Measurements from ENCODE around the gene ST8SIA1.
A peak's percentile ranks its signal among the peaks of the same experiment; 100 is the strongest.

The ST8SIA1 gene

DNA sequence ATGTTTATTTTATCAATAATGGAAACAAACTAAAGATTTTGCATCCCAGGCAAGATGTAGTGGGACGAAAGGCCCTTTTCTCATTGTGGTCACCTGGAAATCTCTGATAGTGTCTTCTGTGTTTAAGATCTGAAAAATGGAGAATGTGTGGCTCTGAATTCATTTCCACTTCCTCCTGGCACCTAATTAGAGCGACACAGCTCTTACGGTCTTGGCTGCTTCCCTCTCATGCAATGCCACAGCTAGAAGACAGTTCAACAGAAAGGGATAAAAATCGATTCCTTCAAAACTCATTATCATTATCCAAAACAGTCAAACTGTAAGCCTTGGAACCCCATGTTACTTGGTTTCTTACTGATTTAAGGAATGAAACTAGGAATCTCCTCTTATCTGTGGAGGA is 9.3 kb downstream of the ST8SIA1 start:
- no peak for DNase-seq

DNA sequence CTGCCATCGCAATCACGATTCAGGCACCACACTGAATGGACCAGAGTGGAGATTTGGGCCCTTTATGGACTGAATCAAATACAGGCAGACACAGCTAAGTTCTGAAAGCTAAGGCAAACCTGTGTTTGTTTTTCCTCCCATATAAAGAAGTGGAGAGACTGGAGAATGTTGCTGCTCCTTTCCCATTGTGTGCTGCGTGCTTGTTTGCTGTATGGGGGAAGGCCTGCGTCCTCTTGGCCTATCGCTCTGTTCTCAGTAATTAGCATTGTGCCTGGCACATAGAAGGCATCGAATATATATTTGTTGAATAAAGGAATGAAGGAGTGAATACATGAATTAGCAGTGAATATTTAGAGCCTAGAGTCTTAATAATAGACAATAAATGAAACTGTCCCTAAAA is 12.4 kb downstream of the ST8SIA1 start:
- DNase-seq = no peak

DNA sequence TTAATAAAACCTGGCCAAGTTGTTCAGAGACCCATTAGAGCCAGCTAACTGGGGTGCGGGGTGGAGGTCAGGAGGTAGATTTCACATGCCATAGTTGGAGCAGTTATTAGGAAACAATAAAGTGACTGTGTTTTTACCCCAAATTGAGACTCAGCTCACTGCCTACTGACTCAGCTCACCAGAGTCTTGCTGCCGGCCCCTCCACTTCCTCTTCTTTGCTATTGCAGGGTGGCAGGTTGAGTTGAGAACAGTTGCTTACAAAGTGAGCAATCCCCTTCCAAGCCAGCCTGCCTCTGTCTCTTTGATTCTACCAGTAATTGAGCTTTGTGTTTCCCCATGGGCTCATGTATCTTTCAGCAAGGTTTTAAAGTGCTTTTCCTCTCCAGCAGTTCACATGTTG is 12.9 kb downstream of the ST8SIA1 start:
- no peak for DNase-seq

DNA sequence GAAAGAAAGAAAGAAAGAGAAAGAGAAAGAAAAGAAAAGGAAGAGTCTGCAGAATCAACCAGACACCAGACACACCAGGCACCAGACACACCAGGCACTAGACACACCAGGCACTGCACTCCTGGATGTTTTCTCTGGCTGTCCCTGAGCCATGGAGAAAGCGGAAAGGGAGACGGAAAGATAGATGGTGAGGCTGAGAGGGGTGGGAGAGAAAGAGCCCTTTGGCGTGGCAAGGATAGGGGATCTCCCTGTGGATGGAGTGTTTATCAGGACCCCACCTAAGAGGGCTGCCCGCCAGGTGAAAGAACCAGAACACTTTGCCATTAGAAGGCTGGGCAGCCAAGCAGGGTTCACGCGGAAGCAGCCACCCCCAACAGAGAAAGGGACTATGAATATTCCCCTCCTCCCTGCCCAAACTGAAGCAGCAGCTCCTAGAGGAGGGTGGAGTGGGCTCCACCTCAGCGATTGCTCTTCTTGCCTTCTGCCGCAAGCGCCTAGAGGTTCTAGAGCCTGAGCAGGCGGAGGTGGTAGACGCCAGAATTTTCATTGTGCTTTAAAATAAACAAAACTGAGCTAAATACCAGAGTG is 13.4 kb downstream of the ST8SIA1 start:
- no peak for DNase-seq

DNA sequence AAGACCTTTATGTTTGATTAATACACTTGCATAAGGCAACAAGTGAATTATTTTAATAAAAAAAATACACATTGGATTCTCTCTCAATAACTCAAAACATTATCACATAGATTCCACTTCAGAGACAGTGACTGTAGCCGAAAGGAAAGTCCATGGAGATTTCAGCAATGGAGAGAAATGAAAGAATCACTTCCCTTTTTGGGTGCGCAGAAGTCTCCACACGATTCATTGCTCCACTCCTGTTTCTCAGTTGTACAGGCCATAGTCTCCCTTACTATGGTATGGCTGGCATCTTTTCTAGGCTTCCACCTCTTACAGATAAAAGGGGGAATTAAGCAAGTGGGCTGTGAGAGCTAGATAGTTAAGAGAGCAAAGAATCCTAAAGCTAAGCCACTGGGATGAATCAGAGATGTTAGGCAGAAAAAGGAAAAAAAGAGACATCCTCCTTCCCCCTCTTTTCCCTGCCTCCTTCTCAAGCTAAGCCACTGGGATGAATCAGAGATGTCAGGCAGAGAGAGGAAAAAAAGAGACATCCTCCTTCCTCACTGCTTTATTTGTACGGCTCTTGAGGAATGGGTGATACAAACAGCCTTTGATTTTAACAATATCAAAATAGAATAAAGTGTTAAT is 16.3 kb downstream of the ST8SIA1 start:
- no peak for DNase-seq

DNA sequence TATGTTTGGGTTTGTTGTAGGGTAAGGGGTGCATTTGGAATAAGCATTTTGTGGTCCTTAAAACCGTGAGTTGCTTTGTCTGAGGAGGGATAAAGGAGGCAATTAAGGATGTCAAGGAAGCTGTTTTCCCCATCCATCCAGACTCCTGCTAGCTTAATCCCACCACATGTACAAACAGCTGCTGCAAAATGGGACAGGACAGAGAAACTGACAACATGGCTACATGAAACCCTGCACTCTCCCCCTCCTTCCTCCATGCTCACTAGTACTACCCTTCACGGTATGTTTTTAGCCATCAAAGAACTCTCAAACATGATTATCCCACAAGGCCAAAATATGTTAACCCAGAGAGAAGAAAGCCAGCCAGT is 20.6 kb downstream of the ST8SIA1 start:
- DNase-seq = peak; percentile 73 to 91

DNA sequence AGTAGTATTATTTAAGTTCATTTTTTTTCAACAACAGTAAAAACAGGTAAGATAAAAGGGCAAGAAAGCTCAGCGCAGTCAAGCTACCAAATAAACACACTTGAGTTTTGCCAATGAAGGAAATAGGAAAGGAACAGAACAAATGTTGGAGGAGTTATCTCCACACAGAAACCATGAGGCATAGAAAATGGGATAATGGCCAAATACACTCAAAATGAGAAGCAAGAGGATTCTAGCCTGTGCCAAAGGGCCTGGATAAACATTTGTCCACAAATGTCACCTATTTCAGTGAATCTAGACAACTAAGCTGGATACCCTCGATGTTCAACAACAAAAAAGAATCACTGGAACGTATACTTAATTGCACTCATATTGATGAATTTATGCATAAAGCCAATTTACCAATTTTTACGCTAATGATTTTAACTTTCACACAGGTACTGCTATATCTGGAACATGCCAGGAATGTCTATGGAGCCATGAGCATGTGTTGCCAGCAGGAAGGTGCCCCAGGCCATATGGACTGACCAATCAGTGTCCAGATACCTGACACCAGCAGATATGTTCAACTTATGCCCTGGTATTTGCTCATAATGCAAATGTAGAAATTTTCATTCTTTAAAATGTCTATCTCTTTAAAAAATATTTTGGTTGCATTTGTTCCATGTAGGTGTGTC is 21.1 kb downstream of the ST8SIA1 start:
- DNase-seq = peak; percentile 59 to 69

DNA sequence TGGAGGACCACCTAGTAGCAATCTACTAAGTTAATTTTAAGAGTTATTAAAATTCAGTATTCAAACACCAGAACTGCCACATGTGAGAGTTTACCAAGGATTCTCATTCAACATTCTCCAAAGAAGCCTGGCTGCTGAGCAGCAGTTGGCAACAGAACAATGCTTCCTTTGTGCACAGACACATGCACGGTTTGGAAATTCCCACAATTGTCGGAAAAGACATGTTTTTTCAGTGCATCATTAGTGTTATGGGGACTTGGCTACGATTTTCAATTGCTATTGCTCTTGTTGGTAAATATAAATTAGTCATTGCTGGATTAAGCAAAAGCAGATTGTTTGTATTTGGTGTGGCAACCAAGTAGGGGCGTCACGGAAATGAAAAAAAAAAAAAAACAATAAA is 22.2 kb downstream of the ST8SIA1 start:
- no peak for DNase-seq

DNA sequence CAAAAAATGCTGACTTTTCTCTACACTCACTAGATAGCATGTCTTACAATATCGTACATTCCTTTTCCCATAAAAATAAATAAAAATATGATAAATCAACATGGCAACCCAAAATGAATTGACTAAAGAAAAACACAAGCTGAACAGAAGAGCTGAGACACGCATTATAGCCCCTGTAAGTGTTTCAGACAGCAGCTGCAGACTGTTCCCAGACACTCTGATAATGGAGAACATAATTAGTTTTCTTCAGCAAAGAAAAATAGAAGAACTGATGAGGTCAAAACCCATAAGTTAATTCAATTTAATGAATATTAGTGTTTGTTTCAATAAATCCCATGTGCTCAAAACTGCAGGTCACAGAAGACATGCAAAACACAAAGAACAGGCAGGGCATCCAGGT is 23.8 kb downstream of the ST8SIA1 start:
- DNase-seq = no peak

DNA sequence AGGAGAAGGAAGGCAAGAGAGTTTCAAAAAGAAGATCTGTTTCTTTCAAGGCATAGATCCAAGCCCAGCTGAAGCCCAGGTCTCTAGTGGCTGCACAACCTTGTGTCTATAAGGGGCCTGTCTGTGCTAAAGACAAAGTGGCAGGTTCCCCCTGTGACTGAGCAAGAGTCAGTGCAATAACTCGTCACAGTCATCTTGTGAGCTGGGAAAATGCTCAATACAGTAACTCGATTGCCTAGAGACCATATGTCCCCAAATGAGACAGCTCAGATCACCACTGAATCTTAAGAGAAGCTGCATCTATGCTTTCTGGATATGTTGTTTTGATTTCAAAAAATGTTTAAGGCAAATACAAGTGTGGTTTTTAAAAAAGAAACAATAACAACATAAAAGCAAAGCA is 24.2 kb downstream of the ST8SIA1 start:
- peak in 1 of 2 experiments; percentile 54 for DNase-seq

DNA sequence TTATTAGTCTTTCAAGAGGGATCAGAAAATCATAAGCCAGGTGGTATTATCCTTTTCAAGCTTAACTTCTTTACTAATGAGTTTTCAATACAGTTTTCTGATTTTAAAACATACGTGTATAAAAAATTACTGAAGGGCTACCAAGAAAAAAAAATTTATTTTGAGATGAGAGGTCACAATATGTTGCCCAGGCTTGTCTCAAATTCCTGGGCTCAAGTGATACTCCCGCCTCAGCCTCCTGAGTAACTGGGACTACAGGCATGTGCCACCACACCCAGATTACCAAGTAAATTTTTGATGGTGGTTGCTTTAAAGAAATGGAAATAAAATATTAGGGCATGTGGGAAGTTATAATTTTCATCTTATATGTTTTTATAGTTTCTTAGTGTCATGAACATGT is 26.7 kb downstream of the ST8SIA1 start:
- DNase-seq = peak; percentile 11 to 52

DNA sequence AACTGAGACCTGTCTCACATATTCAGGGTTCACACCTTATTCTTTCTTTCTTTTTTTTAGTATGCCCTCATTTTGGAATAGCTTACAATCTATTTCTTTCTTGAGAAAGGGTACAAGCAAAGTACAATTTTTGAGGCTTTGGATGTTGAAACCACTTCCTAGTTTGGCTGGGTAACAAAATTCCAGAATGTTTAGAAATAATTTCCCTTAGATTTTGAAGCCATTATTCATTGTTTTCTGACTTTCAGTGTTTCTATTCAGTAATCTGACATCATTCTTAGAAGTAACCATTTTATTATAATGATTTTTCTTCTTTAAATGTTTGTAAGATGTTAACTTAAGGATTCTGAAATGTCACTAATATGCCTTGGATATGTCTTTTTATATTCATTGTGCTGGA is 28.2 kb downstream of the ST8SIA1 start:
- no peak for DNase-seq

DNA sequence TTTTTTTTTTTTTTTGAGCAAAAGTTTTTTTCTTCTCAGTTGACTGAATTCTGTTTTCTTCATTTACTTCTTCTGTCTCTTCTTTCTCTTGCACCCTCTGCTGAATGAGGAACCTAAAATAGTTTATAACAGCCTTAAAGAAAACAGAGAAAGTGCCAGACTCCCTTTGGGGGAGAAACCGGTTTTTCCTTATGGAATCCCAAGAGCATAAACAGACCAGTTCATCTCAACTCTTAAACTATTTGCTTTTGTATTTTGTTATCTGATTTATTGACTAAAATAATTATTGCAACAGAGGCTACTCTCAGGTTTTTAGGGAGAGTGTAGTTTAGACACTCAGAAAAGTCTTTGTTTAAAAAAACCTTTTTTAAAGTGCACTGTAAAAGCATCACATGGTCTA is 30.2 kb downstream of the ST8SIA1 start:
- no peak for DNase-seq

DNA sequence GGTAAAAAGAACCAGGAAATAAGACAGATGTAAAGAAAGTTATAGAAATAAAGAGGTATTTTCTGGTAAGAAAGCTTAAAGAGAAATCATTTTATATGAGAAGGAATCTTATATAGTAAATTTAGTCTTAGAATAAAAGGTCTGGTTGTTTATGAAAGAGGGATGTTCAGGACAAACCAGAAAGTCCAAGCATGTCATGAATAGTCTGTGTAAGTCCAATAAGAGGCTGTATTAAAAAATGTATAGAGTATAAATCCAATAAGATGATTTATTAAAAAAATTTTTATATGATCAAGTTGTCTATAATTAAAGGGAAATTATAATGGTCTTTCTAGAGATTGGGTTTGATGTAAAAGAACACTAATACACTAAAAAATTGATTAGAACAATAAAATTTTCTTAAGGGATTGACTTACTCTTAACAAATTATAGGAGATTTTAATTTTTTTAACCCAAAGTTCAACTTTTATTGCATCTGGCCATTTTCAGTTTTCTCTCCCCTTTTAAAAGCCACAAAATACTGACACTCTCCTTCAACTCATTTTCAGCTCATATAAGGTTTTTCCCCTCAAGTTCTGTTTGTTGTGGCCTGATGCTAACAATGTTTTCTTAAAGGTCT is 35.1 kb downstream of the ST8SIA1 start:
- peak in 1 of 2 experiments; percentile 4 for DNase-seq

DNA sequence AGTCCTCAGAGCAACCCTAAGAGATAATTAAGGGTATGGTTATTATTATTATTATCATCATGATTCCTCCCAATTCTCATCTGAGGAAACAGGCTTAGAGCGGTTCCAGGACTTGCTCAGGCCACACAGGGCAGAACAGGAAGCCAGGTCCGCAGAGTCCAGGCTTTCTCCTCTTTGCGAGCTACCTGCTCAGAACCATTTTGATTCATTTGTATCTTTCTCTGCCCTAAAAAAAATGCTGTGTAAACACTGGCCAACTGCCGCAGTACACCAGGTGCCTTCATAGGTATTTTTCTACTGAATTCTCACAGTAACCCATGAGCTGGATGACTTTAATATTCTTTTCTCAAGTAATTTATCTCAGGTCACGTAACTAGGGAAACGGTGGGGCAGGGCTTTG is 45.3 kb downstream of the ST8SIA1 start:
- DNase-seq = no peak

DNA sequence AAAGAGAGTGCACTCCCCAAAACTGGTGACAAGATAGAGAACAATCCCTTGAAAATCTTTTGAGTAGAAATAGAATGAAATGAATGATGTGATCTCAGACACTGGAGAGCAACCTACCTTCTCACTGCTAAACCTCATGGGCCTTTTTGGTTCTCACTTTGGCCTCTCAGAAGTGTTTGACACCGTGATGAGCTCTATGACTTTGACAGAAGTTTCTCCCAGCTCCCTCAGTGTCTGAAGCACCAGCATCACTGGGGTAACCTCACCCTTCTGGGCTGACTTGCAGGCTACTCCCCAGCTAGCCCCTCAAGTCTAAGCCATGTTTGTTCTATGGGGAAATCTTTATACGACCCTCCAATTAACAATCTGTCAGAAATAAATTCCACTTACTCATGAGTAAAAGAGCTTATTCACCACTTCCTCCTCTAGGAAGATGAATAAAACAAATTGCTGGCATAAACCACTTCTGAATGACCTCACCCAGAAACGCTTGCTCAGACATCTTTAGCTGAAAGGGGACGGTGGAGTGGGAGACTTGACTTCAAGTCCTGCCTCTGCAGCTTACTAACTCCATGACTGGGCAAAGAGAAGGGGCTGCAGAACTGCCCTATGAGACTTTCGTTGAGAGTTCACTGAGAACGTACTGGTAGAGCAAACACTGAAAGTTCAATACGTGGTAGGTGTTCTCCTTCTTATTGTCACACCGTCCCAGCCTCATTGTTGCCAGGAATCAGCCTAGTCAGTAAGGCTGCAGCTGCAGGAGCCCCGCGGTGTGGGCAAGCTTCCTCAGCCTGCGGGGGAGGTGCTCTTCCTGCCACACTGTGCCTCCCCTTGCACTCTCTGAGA is 46.5 kb downstream of the ST8SIA1 start:
- no peak for DNase-seq

DNA sequence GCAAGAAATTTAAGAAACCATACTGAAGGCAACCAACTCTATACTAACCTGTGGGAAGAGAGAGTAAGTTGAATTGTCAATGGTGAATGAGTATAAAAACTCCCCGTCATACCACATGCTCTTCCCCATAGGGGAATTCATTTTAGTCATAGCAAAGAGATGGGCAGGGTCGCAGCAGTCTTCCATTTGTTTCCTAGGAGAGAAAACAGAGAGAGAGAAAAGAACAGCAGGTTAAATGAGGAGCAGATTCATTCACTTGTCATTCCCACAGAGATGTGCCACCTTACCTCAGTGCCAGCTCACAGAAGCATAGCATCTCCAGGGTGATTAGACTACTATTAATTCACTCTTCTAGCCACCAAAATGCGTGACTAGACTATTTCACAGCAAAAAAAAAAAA is 47.4 kb downstream of the ST8SIA1 start:
- DNase-seq = no peak

DNA sequence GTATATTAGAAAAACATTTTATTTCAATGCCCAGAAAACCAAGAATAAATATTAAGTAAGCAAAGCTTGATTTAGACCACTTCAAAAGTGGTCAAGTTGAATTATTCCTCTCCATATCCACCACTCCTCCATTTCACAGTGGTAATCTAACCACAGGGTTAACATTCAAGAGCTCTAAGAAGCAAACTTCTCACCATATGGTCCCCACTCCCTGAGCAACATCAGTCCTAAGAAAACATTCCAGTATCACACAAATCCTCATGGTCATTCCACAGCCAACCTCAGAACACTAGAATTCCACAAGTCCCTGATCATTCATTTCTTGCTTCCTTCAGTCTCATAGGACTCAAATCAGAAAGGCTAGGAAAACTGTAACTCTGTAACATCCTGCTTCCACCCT is 47.9 kb downstream of the ST8SIA1 start:
- DNase-seq = peak in 1 of 2 experiments; percentile 38

DNA sequence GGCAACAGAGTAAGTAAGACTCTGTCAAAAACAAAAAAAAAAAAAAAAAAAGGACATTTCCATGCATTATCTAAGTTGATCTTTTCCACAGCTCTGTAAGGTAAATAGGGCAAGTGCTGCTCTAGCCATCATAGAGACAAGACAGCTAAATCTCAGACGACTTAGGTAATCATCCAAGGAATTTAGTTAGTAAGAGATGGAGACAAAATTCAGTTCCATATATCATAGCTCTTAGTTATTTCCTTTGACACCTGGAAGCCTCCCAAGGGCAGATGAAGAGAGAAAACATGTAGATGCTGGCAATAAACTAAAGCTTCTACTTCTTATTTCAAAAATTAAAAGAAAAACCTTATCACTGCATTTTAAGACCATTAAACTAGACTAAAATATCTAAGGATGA is 48.7 kb downstream of the ST8SIA1 start:
- DNase-seq = no peak

DNA sequence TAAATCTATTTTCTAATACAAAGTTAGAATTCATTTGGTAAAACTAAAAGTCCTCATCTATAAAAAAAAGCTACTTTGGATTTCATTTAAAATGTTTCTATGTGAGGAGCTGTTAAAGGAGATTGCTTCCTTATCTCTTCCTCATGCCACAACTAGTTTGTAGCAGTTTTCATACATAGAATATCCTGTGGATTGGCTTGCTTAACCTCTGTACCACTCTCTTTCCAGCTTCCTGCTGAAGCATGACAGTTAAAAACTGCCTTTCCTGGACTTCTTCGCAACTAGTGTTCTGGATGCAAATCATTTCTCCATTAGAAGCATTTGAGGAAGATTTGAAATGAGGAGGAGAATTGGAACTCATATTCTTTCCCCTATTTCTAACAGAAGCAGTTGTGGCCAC is 49.6 kb downstream of the ST8SIA1 start:
- DNase-seq = no peak

DNA sequence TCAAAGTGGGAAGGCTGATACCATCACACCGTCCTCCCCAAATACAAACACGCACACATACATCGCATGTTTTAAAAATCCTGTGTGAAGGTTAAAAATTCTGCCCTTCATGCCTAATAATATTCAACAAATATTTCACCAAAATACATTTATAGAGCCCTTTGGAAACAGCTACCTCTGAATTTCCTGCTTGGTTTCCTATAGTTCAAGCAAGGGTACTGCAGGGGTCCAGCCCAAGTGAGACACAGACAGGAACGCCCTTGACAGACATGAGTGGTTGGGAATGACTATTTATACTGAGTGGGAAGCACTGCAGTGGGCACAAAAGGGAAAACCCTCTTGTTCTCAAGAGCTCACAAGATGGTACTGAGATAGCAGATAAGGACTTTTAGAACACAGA is 51.0 kb downstream of the ST8SIA1 start:
- no peak for DNase-seq

DNA sequence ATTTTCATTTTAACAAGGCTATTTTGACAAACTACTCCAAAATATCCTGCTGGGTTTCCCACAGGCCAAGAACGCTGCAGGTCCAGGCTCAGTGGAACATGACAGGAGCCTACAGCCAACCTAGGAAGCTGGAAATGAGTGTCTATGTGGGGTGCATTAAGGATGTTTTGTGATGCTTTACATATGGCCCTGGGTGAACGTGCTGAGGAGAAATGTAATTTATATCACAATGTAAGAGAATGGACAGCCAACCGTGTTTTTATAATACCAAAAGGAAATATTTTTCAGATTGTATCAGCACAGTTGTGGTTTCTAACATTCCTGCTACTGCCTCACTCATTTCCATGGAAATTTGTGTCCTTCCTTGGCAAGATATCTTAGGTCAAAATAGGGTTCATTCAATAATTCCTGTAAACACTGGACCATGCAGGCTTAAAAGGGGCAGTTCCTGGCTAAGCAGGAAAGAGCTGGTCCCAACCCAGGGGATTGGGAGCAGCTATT is 51.5 kb downstream of the ST8SIA1 start:
- no peak for DNase-seq

DNA sequence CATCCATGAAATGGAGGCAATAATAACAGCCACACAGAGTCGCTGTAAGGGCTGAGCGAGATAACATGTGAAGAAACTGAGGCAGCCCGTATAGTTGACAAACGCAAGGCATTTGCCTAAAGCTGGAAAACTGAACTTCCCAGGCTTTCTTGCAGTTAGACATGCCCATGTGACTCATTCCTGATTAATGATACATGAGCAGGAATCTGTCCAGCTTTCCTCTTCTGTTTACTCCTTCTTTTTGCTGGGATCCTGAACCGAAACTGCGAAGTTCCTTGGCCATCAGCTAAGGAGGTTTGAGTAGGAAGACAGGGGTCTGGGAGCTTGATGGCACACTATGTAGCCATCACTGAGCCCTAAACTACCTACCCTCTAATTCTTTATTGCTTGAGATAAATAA is 52.2 kb downstream of the ST8SIA1 start:
- no peak for DNase-seq

Data from NCI-H524 (cell line).